ENCODE results near the gene TMED10.
A peak's percentile ranks its signal among the peaks of the same experiment; 100 is the strongest.

The TMED10 gene

DNA sequence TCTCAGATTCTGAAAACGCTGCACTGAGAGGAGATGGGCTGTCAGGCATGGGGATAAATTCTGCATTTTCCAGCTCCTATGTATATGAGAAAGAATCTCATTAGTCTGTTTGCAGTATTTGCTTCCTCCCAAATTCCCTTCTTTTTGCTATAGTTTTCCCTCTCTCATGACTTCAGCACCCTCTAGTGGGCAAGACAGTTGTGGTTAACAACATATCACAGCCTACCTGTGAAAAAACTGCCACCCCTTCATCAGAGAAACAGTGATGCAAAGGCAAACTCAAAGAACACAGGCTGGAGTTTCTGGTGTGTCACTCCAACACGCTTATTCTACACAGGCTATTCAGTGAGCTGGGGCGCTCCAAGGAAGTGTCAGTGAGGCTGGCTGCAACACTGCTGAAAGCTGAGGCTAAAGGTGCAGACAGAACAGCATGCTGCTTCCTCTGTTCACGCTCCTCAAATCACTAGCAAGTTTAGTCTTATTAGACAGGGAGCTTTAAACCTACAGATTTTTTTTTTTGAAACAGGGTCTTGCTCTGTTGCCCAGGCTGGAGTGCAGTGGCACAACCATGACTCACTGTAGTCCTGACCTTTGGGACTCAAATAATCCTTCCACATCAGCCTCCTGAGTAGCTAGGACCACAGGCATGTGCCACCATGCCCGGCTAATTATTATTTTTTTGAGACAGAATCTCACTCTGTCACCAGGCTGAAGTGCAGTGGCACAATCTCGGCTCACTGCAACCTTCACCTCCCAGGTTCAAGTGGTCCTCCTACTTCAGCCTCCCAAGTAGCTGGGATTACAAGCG is 87.6 kb downstream of the TMED10 start:
- DNase-seq (ENCODE audit: extremely low read depth, low read depth): peak; percentile 31
- TF ChIP-seq, protein P1, sequence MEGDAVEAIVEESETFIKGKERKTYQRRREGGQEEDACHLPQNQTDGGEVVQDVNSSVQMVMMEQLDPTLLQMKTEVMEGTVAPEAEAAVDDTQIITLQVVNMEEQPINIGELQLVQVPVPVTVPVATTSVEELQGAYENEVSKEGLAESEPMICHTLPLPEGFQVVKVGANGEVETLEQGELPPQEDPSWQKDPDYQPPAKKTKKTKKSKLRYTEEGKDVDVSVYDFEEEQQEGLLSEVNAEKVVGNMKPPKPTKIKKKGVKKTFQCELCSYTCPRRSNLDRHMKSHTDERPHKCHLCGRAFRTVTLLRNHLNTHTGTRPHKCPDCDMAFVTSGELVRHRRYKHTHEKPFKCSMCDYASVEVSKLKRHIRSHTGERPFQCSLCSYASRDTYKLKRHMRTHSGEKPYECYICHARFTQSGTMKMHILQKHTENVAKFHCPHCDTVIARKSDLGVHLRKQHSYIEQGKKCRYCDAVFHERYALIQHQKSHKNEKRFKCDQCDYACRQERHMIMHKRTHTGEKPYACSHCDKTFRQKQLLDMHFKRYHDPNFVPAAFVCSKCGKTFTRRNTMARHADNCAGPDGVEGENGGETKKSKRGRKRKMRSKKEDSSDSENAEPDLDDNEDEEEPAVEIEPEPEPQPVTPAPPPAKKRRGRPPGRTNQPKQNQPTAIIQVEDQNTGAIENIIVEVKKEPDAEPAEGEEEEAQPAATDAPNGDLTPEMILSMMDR (IDR thresholded peaks at IDR 0.05; ENCODE audit: low read depth, low read length, missing control alignments): peak; percentile 74
- no peak overlapping the region for H3K4me3 ChIP-seq (replicated peaks; ENCODE audit: low read depth, low read length)

DNA sequence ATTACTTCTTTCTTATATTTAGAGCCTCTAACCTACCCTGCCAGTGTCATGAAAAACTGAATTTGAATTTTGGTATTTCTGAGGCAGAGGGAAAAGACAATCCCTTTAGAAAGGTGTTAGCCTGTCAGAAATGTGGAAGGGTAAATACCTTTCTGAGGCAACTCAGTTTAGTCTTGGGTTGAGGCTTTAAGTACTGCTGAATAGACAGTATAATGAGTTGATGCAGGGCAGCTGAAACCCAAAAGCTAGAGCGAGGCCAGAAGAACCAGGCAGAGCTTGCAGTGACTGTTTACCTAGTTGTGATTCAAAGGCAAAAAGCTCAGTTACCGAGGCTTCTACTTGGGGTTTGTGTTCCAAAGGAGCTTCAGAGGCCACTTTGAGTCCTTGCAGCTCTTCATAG is 88.3 kb downstream of the TMED10 start:
- TF ChIP-seq, protein P1 (IDR thresholded peaks at IDR 0.05; ENCODE audit: low read depth, low read length, missing control alignments): no peak
- no peak for DNase-seq (ENCODE audit: extremely low read depth, low read depth)
- H3K4me3 ChIP-seq (replicated peaks; ENCODE audit: low read depth, low read length): no peak overlapping the region

DNA sequence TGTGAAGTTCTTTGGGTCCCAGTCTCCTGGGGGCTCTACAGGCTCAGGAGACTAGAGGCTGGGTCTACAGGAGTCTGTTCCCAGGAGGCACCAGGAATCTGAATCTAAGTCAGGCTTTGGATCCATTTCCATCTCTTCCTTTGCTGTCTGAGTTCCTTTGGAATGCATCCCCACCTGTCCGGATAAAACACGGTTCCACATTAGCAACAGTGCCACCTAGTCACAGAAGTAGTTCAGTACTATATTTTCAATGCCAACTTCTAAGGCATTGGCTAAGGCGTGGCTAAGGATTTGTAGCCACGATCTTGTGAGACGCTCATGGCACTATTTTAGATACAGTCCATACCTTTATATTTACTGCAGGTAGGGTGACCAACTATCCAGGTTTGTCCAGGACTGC is 91.9 kb downstream of the TMED10 start:
- no peak overlapping the region for H3K4me3 ChIP-seq (replicated peaks; ENCODE audit: low read depth, low read length)
- DNase-seq (ENCODE audit: extremely low read depth, low read depth): no peak
- TF ChIP-seq, protein P1 (IDR thresholded peaks at IDR 0.05; ENCODE audit: low read depth, low read length, missing control alignments): peak; percentile 20

DNA sequence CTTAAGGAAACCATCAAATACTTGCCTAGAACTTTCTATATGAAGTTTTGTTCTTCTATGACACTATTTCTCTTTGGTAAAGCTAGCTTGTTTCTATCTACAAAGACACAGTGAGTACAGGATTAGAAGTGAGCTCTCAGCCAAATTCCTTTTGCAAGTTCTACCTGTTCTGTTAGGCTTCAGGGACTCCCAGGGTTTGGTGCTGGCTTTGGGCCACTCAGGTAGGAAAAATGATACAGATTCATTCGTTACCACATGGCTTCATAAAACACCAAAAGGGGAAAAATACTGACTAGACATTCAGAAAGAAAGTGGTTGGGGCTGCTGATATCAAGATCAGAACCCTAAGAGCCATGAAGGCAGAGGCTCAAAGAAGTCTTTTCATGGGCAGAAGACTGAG is 93.1 kb downstream of the TMED10 start:
- H3K4me3 ChIP-seq (replicated peaks; ENCODE audit: low read depth, low read length): no peak overlapping the region
- no peak for DNase-seq (ENCODE audit: extremely low read depth, low read depth)
- TF ChIP-seq, protein P1 (IDR thresholded peaks at IDR 0.05; ENCODE audit: low read depth, low read length, missing control alignments): no peak

DNA sequence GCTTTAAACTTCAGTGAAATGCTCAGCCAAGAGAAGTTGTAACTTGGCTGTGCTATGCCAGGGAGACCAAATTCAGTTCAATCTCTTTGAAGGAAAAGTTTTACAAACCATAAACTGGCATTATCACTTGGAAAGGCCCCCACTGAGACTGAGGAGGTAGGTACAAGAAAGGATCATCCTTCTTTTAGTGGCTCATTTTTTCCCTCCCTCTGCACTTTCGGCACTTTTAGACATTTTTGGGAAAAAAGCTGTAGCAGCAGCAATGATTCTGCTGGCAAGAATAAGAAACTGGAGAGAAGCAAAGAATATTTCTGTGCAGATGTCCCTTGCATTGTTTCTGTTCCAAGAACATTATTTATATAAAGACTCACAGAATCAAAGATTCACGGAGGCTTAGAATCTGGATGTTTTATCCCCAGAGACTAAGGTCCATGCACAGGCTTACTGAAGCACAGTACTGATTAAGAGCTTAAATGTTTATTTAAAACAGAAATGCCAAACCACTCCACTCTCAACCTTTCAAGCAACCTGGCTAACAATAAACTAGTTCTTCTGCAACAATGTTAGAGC is 94.7 kb downstream of the TMED10 start:
- TF ChIP-seq, protein P1 (IDR thresholded peaks at IDR 0.05; ENCODE audit: low read depth, low read length, missing control alignments): no peak
- no peak overlapping the region for H3K4me3 ChIP-seq (replicated peaks; ENCODE audit: low read depth, low read length)
- no peak for DNase-seq (ENCODE audit: extremely low read depth, low read depth)
